ENCODE measurements around the gene GAS7.

- TF ChIP-seq POLR2A (IDR thresholded peaks at IDR 0.05; ENCODE audit: low read length): no peak
- TF ChIP-seq GATA1 (IDR thresholded peaks at IDR 0.05; ENCODE audit: low read depth, low read length): no peak
These were observed 70.5 kb downstream of the GAS7 start for GRCh38 chr17:10127819-10128425.
